GM21786 (cell line): ENCODE results near the gene COQ10A.

ENCODE experiments used
- ATAC-seq: cut with Tn5 transposase; IDR thresholded peaks from one replicate; pipeline ENCODE4 v1.9.1; 2021; ENCODE audit not compliant: unreplicated experiment

The COQ10A gene

GRCh38 chr12:56266693-56267442 is at the start of gene COQ10A:
Gene COQ10A (plus strand): TSS chr12:56266942. CDS start chr12:56267119, 177 bp downstream.
- ATAC-seq, result peak; percentile 78

GRCh38 chr12:56219840-56220239 is 46.9 kb upstream of the COQ10A start:
- no peak for ATAC-seq

DNA sequence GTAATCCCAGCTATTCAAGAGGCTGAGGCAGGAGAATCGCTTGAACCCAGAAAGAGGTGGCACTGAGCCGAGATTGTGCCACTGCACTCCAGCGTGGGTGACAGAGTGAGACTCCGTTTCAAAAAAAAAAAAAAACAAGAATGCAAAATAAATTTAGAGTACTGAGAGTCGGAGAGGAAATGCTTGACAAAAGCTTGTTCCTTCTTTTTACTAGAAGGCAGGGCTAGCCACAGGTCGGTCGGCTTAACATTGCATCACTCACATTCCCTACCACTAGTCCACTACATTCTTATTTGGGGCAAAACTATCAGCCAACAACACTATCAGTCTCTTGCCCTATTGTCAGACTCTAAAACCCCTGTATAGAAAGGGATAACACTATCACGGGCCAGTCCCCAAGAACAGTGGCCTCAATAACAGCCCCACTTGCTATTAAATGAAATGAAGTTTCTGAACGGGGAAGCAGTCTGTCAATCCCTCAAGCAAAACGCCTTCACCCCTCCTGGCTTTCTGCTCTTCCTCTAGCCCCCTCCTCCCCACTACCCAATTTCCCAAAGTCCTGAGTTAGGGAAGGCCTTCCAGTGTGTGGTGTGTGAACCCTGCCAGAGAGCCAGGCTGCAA is 46.0 kb upstream of the COQ10A start:
- ATAC-seq, result no peak

- ATAC-seq, result peak; percentile 7
Measured at GRCh38 chr12:56221232-56221756, 45.4 kb upstream of the COQ10A start.

DNA sequence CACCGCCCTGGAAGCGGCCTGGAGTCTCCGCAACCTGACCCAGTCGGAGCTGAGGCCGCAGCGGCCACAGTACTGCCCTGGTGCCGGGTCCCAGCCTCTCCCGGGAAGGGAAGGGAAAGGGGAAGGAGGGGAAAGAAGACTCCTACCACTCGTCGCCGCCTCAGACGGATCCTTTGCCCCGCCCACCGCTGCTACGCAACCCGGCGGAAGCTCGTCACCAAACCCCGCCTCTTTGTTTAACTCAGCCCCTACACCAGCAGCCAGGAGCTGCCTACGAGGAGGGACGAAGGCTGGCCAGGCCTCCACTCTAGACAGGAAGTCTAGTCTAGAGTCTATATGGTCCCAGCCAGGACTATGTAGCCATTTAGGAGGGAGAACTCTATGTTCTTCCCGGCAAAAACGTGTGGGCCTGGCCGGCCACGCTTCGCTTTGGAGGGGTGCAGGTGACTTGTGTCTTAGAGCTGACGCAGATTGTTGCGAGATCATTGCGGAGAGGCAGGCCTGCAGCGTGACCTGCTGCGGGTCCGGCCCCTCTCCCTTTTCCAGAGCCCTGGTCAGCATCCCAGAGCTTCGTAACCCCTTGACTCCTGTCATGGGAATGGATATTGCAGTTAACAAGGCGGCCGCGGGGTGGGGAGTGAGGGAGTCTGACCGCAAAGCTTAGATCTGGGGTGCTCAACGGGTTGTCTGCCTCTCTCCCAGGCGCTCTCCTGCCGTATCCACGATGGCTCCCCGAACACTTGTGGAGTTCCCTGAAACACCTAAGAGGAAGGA is 44.8 kb upstream of the COQ10A start, which contains the start of gene RNF41:
RNF41 (minus strand) TSS at position 166 of the 774 bp plus-strand sequence. CDS start 7,875 bp downstream, outside the sequence.
- peak; percentile 81 for ATAC-seq

DNA sequence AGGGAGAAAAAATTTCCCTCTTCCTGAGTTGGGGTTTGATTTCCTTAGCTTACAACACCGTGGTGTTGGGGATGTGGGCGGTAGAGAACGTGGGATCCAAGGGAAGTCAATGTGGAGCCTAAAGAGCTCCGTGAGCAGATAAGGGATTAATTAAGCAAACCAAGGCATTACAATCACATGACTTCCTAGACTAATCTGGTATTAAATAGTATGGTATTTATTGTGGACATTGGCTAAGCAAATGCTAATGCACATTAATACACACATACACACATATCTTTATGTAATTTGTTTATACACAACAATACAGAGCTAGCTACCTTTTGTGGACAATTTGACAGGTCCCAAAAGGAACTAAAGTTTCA is 44.2 kb upstream of the COQ10A start:
- no peak for ATAC-seq

DNA sequence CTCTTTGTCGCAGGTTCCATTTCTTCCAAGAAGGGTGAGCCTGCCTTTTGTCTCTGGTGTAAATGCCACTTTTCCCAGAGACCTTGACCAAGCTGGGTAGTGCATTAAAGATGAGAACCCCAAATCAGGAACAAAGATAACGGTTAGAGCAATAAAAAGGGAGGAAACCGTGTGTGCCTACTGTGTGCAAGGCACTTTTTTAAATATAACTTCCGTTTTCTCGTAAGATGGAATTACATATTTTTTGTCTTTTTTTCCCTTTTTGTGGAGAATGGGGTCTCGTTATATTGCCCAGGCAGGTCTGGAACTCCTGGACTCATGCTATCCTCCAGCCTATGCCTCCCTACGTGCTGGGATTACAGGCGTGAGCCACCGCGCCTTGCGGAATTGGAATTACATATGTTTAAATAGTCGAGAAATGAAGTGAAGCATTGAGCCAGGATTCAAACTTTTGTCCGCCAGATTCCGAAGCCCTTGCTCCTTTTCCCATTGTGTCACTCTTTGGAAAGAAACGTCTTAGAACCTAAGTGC is 43.1 kb upstream of the COQ10A start:
- no peak for ATAC-seq

- ATAC-seq, result peak; percentile 71
Measured at GRCh38 chr12:56224102-56224701, 42.5 kb upstream of the COQ10A start, which contains the start of gene NABP2. Gene NABP2 (plus strand): TSS chr12:56224342. CDS start chr12:56224857, 515 bp downstream.

- ATAC-seq, result no peak
Measured at GRCh38 chr12:56224954-56225353, 41.8 kb upstream of the COQ10A start.

- no peak for ATAC-seq
Measured at GRCh38 chr12:56229082-56229481, 37.7 kb upstream of the COQ10A start.

DNA sequence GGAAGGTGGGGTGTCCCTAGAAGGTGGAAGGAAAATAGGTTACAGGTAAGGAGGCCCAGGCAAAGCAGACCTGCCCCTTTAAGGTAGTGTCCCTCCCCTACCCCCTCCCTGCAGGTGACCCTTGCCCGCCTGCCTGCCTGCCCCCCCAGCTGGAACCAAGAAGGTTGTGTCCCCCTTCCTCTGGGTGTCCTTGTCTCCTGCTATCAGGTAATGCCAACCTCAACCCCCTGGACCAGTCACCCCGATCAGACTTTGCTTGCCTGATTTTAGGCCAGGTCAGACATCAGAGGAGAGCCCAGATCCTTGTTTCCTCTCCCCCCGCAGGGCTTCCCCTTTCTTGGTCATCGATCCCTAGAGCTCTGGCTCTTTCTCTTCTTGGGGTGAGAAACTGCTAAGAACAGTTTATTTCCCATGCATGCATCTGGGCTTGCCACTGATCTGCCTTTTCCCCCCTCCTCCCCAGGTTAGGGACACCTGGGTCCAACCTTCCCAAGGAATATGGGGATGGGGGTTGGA is 36.8 kb upstream of the COQ10A start, which contains the start of gene SLC39A5:
SLC39A5 (plus strand) TSS at position 136 of the 516 bp plus-strand sequence. CDS start 1,224 bp downstream, outside the sequence.
- ATAC-seq, result no peak

- no peak for ATAC-seq
Measured at GRCh38 chr12:56230432-56231183, 36.1 kb upstream of the COQ10A start.

DNA sequence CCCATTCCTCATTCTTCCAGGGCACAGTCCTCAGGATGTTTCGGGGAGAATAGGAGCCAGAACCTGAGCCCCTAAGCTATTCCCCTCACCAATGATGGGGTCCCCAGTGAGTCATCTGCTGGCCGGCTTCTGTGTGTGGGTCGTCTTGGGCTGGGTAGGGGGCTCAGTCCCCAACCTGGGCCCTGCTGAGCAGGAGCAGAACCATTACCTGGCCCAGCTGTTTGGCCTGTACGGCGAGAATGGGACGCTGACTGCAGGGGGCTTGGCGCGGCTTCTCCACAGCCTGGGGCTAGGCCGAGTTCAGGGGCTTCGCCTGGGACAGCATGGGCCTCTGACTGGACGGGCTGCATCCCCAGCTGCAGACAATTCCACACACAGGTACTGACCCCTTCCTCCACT is 35.6 kb upstream of the COQ10A start:
- ATAC-seq, result no peak

DNA sequence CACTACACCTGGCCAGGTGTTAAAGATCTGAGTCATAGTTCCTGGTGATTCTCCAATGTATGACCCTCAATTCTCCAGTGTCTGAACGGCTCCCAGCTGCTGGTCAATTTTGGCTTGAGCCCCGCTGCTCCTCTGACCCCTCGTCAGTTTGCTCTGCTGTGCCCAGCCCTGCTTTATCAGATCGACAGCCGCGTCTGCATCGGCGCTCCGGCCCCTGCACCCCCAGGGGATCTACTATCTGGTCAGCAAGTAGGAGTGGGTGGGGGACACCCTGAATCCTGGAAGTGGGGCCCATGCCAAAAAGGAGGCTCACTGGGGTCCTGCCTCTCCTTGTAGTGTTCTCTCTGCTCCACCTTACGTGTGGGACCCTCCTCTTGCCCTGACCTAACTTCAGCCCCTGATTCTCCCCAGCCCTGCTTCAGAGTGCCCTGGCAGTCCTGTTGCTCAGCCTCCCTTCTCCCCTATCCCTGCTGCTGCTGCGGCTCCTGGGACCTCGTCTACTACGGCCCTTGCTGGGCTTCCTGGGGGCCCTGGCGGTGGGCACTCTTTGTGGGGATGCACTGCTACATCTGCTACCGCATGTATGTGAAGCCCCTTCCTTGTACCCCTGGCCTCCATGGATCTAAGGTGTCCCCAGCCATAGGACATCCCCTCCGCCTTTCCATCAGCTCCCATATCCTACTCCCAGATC is 31.9 kb upstream of the COQ10A start:
- no peak for ATAC-seq

- ATAC-seq, result no peak
Measured at GRCh38 chr12:56236091-56236490, 30.7 kb upstream of the COQ10A start.

- ATAC-seq, result no peak
Measured at GRCh38 chr12:56236985-56237384, 29.8 kb upstream of the COQ10A start.

DNA sequence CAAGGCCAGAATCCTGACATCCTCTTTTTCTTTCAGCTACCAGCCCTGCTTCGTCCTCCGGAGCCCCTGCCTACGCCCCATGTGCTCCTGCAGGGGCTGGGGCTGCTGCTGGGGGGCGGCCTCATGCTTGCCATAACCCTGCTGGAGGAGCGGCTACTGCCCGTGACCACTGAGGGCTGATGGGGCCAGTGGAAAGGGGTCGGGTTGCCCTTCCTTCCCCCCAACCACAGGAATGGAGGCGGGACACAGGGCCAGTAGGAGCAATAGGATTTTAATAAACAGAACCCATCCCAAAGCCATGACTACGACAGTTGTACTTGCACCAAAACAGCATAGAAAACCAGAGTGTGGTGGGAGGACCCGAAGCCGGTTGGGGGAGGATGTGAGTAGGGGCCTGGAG is 29.2 kb upstream of the COQ10A start:
- ATAC-seq, result no peak

DNA sequence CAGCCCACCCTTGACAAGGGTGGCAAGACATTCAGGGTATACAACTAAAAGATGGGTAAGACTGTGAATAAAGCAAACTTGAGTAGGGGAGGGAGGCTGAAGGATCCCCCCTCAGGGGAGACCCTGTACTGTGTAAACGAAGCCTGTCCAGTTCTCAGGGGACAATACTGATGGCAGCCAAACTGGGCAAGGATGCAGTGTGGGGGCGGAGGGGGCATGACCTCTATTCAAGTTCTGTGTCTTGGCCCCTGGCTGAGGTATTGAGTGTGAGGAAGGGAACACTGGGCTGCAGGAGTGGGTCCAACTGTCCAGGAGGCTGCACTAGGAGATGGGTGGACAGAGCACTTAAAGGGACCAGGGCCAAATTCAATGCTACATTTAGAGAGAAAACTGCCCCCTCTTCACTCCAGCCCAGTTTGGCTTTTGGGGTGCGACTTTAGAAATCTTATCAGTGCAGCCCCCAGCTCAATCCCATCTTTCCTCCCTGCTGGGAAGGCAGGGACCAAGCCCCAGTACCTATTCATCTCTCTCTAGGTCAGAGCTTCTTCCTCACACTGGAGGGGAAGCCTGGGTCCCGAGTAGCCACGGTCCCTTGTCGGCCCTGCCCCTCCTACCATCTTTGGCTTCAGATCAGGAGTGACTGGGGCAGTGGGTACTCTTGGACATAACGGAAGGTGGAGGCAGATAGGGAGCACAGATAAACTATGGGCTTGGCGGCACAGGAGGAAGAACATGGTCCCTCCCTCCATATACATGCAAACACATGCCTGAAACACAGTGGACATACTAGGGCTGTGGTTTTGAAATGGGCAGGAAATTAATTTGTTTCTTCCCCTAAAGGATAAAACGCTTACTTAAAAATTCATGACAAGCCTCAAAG is 25.1 kb upstream of the COQ10A start:
- ATAC-seq, result no peak
